ENCODE data around the gene BIN2. TPM values are rescaled to one million over a fixed set of nuclear protein-coding genes. Genes with fewer than 3 reads are reported as not detected.

BIN2 gene
- total and polyA plus RNA-seq, 9 of the 15 experiments (the other 6 are each of a cell fraction or from before 2014, with no cell fraction given), result 0.04 to 0.39 (median 0.25) TPM; not detected in 1

DNA sequence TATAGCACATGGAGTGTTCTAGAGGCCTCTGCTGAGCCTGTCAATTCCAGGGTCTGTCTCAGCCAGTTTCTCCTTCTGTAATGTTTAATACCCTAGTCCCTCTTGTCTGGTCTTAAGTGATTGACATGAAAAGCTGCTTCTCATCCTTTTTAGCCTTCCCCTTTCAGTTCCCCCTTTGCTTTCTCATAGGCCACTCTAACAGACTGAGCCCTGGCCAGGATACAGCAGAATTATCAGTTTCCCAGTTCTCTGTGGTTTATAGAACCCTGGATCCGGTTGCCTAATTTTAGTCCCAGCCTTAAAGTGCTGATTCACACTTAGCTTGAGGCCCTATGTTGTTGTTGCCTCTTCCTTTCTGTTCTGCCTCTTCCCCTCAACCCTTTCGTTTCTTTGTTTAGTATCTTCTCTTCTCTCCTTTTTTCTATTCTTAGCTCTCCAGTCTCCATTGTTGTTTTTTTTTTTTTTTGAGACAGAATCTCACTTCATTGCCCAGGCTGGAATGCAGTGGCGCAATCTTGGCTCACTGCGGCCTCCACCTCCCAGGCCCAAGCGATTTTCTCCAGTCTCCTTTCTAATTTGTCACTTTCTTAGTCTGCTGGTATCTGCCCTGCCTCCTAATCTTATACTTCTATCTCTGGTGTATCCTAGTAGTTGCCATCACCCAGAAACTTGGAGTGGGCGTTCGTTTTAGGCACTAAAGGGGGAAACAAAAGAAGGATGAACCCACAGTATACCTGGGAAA lies 2.9 kb upstream of the BIN2 start (continued):
- TF ChIP-seq ZKSCAN1 (IDR thresholded peaks at IDR 0.05; ENCODE audit: low read depth, low read length) (no peak), ZNF79 (CRISPR knock-in tag; IDR thresholded peaks at IDR 0.05; ENCODE audit: low read depth) (no peak), CBX3 (IDR thresholded peaks at IDR 0.05; ENCODE audit: borderline replicate concordance in 1 of 2, low read length in 2 of 2) (peak in 1 of 2 experiments; percentile 54; a peak in 1 of 3 replicates), SMAD4 (CRISPR knock-in tag; conservative IDR thresholded peaks at IDR 0.05) (peak; percentile 65), ATF1 (CRISPR knock-in tag; IDR thresholded peaks at IDR 0.05) (no peak), ATF1 (tag; IDR thresholded peaks at IDR 0.05) (no peak), PRPF4 (IDR thresholded peaks at IDR 0.05; ENCODE audit: insufficient read depth, low read depth, low read length, poor library complexity, severe bottlenecking) (no peak), SP2 (IDR thresholded peaks at IDR 0.05; ENCODE audit: extremely low read depth, low read depth, low read length, poor library complexity, severe bottlenecking) (no peak), FIP1L1 (IDR thresholded peaks at IDR 0.05; ENCODE audit: low read depth, low read length, poor library complexity, severe bottlenecking) (no peak), POLR2AphosphoS5 (IDR thresholded peaks at IDR 0.05; ENCODE audit: control insufficient read depth, insufficient read depth, low read depth, low read length) (no peak), ESRRB (CRISPR knock-in tag; IDR thresholded peaks at IDR 0.05; ENCODE audit: borderline replicate concordance) (no peak), TBP (optimal IDR thresholded peaks at IDR 0.05; ENCODE audit: low read depth, low read length) (peak; percentile 55), RBFOX2 (IDR thresholded peaks at IDR 0.05; ENCODE audit: low read depth, low read length) (peak; percentile 40; the same call in 1 of the 2 replicates), BCL6 (CRISPR knock-in tag; IDR thresholded peaks at IDR 0.05) (no peak), ARID2 (IDR thresholded peaks at IDR 0.05) (peak; percentile 58; the same call in 1 of the 2 replicates), ZFPM2 (CRISPR knock-in tag; IDR thresholded peaks at IDR 0.05) (no peak)
- TF ChIP-seq, protein P1, sequence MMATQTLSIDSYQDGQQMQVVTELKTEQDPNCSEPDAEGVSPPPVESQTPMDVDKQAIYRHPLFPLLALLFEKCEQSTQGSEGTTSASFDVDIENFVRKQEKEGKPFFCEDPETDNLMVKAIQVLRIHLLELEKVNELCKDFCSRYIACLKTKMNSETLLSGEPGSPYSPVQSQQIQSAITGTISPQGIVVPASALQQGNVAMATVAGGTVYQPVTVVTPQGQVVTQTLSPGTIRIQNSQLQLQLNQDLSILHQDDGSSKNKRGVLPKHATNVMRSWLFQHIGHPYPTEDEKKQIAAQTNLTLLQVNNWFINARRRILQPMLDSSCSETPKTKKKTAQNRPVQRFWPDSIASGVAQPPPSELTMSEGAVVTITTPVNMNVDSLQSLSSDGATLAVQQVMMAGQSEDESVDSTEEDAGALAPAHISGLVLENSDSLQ (IDR thresholded peaks at IDR 0.05), result peak; percentile 96
- TF ChIP-seq, protein P2, sequence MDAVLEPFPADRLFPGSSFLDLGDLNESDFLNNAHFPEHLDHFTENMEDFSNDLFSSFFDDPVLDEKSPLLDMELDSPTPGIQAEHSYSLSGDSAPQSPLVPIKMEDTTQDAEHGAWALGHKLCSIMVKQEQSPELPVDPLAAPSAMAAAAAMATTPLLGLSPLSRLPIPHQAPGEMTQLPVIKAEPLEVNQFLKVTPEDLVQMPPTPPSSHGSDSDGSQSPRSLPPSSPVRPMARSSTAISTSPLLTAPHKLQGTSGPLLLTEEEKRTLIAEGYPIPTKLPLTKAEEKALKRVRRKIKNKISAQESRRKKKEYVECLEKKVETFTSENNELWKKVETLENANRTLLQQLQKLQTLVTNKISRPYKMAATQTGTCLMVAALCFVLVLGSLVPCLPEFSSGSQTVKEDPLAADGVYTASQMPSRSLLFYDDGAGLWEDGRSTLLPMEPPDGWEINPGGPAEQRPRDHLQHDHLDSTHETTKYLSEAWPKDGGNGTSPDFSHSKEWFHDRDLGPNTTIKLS (IDR thresholded peaks at IDR 0.05; ENCODE audit: borderline replicate concordance, low read depth), result no peak
- TF ChIP-seq, protein P3, sequence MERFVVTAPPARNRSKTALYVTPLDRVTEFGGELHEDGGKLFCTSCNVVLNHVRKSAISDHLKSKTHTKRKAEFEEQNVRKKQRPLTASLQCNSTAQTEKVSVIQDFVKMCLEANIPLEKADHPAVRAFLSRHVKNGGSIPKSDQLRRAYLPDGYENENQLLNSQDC (CRISPR knock-in tag; IDR thresholded peaks at IDR 0.05), result no peak
- TF ChIP-seq, protein P4, sequence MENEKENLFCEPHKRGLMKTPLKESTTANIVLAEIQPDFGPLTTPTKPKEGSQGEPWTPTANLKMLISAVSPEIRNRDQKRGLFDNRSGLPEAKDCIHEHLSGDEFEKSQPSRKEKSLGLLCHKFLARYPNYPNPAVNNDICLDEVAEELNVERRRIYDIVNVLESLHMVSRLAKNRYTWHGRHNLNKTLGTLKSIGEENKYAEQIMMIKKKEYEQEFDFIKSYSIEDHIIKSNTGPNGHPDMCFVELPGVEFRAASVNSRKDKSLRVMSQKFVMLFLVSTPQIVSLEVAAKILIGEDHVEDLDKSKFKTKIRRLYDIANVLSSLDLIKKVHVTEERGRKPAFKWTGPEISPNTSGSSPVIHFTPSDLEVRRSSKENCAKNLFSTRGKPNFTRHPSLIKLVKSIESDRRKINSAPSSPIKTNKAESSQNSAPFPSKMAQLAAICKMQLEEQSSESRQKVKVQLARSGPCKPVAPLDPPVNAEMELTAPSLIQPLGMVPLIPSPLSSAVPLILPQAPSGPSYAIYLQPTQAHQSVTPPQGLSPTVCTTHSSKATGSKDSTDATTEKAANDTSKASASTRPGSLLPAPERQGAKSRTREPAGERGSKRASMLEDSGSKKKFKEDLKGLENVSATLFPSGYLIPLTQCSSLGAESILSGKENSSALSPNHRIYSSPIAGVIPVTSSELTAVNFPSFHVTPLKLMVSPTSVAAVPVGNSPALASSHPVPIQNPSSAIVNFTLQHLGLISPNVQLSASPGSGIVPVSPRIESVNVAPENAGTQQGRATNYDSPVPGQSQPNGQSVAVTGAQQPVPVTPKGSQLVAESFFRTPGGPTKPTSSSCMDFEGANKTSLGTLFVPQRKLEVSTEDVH (IDR thresholded peaks at IDR 0.05; ENCODE audit: low read depth, partially characterized antibody), result peak; percentile 52
- TF ChIP-seq, protein P5, sequence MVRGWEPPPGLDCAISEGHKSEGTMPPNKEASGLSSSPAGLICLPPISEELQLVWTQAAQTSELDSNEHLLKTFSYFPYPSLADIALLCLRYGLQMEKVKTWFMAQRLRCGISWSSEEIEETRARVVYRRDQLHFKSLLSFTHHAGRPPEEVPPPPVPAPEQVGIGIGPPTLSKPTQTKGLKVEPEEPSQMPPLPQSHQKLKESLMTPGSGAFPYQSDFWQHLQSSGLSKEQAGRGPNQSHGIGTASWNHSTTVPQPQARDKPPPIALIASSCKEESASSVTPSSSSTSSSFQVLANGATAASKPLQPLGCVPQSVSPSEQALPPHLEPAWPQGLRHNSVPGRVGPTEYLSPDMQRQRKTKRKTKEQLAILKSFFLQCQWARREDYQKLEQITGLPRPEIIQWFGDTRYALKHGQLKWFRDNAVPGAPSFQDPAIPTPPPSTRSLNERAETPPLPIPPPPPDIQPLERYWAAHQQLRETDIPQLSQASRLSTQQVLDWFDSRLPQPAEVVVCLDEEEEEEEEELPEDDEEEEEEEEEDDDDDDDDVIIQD (CRISPR knock-in tag; IDR thresholded peaks at IDR 0.05), result no peak

Data from K562 (cell line).